CD8-positive, alpha-beta memory T cell (primary cell): ENCODE results near the gene SNRK. TPM values are rescaled to one million over a fixed set of nuclear protein-coding genes. Genes with fewer than 3 reads are reported as not detected.

ENCODE experiments used
- CTCF ChIA-PET: fragments of 350-600 bp; sonication (Branson Sonifier 250); formaldehyde crosslinking; loops from one replicate; lab custom pipeline; 2021; ENCODE audit warnings: antibody characterized with exemption; lab: Charles Lee
- POLR2A ChIA-PET: fragments of 350-600 bp; sonication (Branson Sonifier 250); formaldehyde crosslinking; loops from one replicate; lab custom pipeline; 2021; ENCODE audit warnings: antibody characterized with exemption; lab: Charles Lee
- DNase-seq, 5 donors: peaks; one replicate each; pipeline versions ENCODE4 v3.0.0 to v3.0.0-alpha.2; 2020 to 2022; ENCODE audit warnings: mixed read lengths in 1 of 5
- H3K27ac ChIP-seq: one replicate; pipeline ENCODE4 v1.7.0; 2013; ENCODE audit warnings: low read depth, mild to moderate bottlenecking, low read length, moderate library complexity
- H3K27me3 ChIP-seq: 2 replicates; pipeline ENCODE4 v1.7.0; 2013; ENCODE audit warnings: low read length, mild to moderate bottlenecking; ENCODE audit not compliant: insufficient read depth, poor library complexity, severe bottlenecking
- H3K36me3 ChIP-seq: 2 replicates; pipeline ENCODE4 v1.7.0; 2013; ENCODE audit warnings: mild to moderate bottlenecking, low read length, moderate library complexity; ENCODE audit not compliant: insufficient read depth
- H3K4me1 ChIP-seq: 2 replicates; pipeline ENCODE4 v1.7.0; 2013; ENCODE audit warnings: mild to moderate bottlenecking, low read length, moderate library complexity; ENCODE audit not compliant: insufficient read depth
- H3K4me3 ChIP-seq: 2 replicates; pipeline ENCODE4 v1.7.0; 2013; ENCODE audit warnings: mild to moderate bottlenecking, low read length
- H3K9me3 ChIP-seq: 2 replicates; pipeline ENCODE4 v1.7.0; 2013; ENCODE audit warnings: mild to moderate bottlenecking, low read length
- H3K27ac Mint-ChIP-seq, 8 donors: one replicate each; pipeline ENCODE4 v1.8.0; 2020 to 2021; ENCODE audit warnings: mixed read lengths in 8 of 8, mild to moderate bottlenecking in 6 of 8, inconsistent platforms in 3 of 8, moderate library complexity in 3 of 8
- H3K27me3 Mint-ChIP-seq, 2 donors: one replicate each; pipeline ENCODE4 v1.8.0; 2020 to 2021; ENCODE audit warnings: mixed read lengths in 2 of 2, mild to moderate bottlenecking in 1 of 2, moderate library complexity in 1 of 2
- H3K36me3 Mint-ChIP-seq, 3 donors: one replicate each; pipeline ENCODE4 v1.8.0; 2020 to 2021; ENCODE audit warnings: mixed read lengths in 3 of 3, inconsistent platforms in 1 of 3, mild to moderate bottlenecking in 1 of 3
- H3K4me1 Mint-ChIP-seq, 3 donors: one replicate each; pipeline ENCODE4 v1.8.0; 2020 to 2021; ENCODE audit warnings: mixed read lengths in 3 of 3, inconsistent platforms in 1 of 3, mild to moderate bottlenecking in 1 of 3
- H3K4me3 Mint-ChIP-seq, 7 donors: one replicate each; pipeline ENCODE4 v1.8.0; 2020 to 2021; ENCODE audit warnings: mixed read lengths in 7 of 7, mild to moderate bottlenecking in 6 of 7, moderate library complexity in 4 of 7, inconsistent platforms in 2 of 7
- H3K9me3 Mint-ChIP-seq, 5 donors: one replicate each; pipeline ENCODE4 v1.8.0; 2020 to 2022; ENCODE audit warnings: mixed read lengths in 5 of 5, mild to moderate bottlenecking in 3 of 5, moderate library complexity in 2 of 5, inconsistent platforms in 1 of 5
- polyA plus RNA-seq: library from polyadenylated mRNA; unstranded; fragments of 300-500 nt; fragmentation: Illumina TruSeq; gene quantifications from one replicate; pipeline ENCODE4 v1.2.3, GENCODE V29; 2021
- total RNA-seq, 2 experiments: library from RNA; stranded (reverse); gene quantifications; one replicate each; pipeline ENCODE4 v1.2.3, GENCODE V29; 2021

The SNRK gene
- total and polyA plus RNA-seq, 3 experiments from 2014 or later: 34.2 to 55.1 (median 35.9) TPM

DNA sequence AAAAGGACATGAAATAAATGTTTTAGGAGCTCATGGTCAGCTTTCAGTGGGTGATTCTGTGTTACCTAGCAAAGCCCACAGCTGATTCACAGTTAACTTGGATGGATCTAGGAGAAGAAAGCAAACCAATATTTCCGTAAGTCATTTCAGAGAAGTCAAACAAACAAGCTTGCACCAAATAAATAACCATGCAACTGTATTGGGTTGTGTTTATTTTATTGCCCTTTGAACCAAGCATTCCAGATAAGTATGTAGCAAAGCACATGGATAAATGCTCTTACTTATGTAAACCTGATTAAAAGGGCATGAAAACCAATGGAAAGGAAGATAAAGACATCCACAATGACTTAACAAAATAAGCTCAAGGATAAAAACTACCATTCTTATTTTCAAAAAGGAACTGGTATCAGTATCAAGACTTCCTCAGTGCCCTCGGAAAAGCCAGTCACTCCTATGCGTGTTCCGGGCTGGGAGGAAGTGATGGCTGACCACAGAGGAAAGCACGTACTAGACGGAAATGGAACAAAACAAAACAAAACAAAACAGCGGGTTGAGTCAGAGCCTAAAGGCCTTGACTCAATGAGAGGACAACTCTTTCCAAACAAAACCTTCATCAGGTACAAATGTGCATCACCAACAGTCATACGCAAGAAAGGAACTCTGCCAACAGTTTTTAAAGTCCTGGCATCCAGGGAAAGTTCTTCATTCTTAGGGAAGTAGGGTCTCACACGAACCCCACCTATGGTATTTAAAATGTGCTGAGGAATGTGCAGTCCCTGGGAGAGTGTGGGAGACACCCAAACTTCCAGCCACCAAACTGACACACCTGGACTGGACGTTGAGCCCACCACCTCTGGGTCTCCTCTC, 103.3 kb downstream of the SNRK start:
- H3K4me3 ChIP-seq: peak overlapping the region; percentile 36
- no peaks in the 10 kb centered on the region for H3K36me3 ChIP-seq
- peak overlapping the region; percentile 90 to 99 (median 96) for H3K27ac Mint-ChIP-seq
- no peaks in the 10 kb centered on the region for H3K9me3 Mint-ChIP-seq
- peaks cover 83 to 98% (median 95%) of the 10 kb centered on the region in 3 donors for H3K4me1 Mint-ChIP-seq
- ChIA-PET POLR2A (interaction anchor here (0.6 to 1.5 kb wide), 13 partner anchors 13 to 949 kb away, joined by 3 to 5 read pairs (median 3); partner anchors contain the start of genes SNRK and TCAIM), CTCF (interaction anchor here (0.6 to 2.4 kb wide), 13 partner anchors 10 to 429 kb away, joined by 3 to 22 read pairs (median 5); partner anchors contain the start of gene SNRK)
- no peaks in the 10 kb centered on the region for H3K27me3 ChIP-seq
- peak overlapping the region; percentile 62 for H3K27ac ChIP-seq
- H3K4me1 ChIP-seq: peaks cover 47% of the 10 kb centered on the region
- H3K36me3 Mint-ChIP-seq: peaks cover 0 to 16% (median 1%) of the 10 kb centered on the region in 3 donors
- DNase-seq: peak; percentile 43 to 89 (median 83)
- peak overlapping the region; percentile 0 to 88 (median 68) for H3K4me3 Mint-ChIP-seq
- H3K27me3 Mint-ChIP-seq: no peaks in the 10 kb centered on the region
- H3K9me3 ChIP-seq: no peaks in the 10 kb centered on the region

DNA sequence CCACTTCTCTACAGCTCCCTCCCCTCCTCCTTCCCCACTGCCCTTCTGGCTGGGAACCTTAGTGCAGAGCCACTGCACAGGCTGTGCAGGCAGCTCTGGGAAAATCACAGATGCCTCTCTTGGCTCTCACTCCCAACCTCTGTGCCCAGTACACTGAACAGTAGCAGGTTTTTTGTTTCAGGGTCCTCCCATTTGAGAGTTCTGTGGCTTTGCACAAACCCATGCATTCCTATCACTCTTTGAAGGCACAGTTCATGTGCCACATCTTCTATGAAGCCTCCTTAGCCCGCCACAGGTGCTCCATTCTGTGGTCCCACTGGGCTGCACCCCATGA, 103.9 kb downstream of the SNRK start:
- Mint-ChIP-seq H3K9me3 (no peaks in the 10 kb centered on the region), H3K27ac (peak overlapping the region; percentile 90 to 99 (median 96)), H3K4me3 (peak overlapping the region in 6 of 7 donors; percentile 64 to 88 (median 72)), H3K36me3 (peaks cover 0 to 12% (median 1%) of the 10 kb centered on the region in 3 donors), H3K27me3 (no peaks in the 10 kb centered on the region), H3K4me1 (peaks cover 77 to 96% (median 89%) of the 10 kb centered on the region in 3 donors)
- ChIA-PET CTCF (interaction anchor here (1.4 to 2.4 kb wide), 4 partner anchors 9 to 228 kb away, joined by 4 to 22 read pairs (median 12); no protein-coding TSS in a partner anchor), POLR2A (interaction anchor here (1.0 kb wide), 1 partner anchor 14 kb away, joined by 3 read pairs; no protein-coding TSS in a partner anchor)
- Histone ChIP-seq H3K27ac (peak overlapping the region; percentile 62), H3K4me3 (peak overlapping the region; percentile 8), H3K36me3 (no peaks in the 10 kb centered on the region), H3K4me1 (peaks cover 47% of the 10 kb centered on the region), H3K9me3 (no peaks in the 10 kb centered on the region), H3K27me3 (no peaks in the 10 kb centered on the region)
- no peak for DNase-seq

DNA sequence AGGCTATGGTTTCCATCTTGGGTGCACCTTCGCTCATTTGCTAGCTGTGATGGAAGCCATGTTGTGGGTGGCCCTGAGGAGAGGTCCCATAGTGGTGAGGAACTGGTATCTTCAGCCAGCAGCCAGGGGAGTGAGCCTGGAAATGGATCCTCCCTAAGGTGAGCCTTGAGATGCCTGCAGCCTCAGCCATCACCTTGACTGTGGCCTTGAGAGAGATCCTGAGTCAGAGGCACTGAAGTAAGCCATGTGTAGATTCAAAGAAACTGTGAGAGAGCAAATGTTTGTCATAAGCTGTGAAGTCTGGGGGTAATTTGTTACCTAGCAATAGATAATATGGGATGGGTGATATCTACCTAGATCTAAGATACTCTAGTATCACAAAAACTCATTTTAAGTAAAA, 105.3 kb downstream of the SNRK start:
- H3K27me3 Mint-ChIP-seq: no peaks in the 10 kb centered on the region
- peaks cover 0 to 12% (median 1%) of the 10 kb centered on the region in 3 donors for H3K36me3 Mint-ChIP-seq
- H3K27me3 ChIP-seq: no peaks in the 10 kb centered on the region
- peak overlapping the region; percentile 38 to 99 (median 93) for H3K27ac Mint-ChIP-seq
- peaks cover 69 to 82% (median 77%) of the 10 kb centered on the region in 3 donors for H3K4me1 Mint-ChIP-seq
- no peaks in the 10 kb centered on the region for H3K36me3 ChIP-seq
- peaks cover 43% of the 10 kb centered on the region for H3K4me1 ChIP-seq
- no peak overlapping the region for H3K4me3 Mint-ChIP-seq
- no peaks in the 10 kb centered on the region for H3K9me3 Mint-ChIP-seq
- no peak for DNase-seq
- H3K4me3 ChIP-seq: no peak overlapping the region
- no peak overlapping the region for H3K27ac ChIP-seq
- CTCF ChIA-PET: no interaction called here
- POLR2A ChIA-PET: no interaction called here
- H3K9me3 ChIP-seq: no peaks in the 10 kb centered on the region

DNA sequence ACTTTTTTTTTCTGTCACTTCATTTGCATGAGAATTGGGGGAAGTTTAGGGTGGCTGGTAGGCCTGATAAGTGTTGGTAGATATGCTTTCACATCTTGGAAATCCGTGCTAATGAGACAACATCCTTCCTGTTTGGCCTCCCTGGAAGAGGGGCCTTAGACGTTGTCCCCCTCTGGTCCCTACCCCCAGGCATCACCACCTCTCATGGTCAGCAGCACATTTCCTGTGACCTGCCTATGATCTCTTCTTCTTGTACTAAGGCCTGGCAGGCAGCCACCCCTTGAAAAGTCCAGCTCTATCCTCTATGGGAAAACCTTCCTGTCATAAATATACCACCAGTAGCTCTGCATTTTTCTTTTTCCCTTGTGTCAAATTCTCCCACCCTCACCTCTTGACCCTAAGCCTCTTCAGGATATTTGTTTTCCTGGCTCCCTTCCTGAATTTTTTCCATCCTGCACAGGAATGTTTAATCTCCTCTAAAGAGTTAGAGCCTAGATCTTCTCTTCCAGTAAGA, 107.8 kb downstream of the SNRK start:
- H3K27me3 ChIP-seq: no peaks in the 10 kb centered on the region
- Mint-ChIP-seq H3K4me1 (peaks cover 48 to 57% (median 53%) of the 10 kb centered on the region in 3 donors), H3K4me3 (peak overlapping the region in 1 of 7 donors; percentile 8), H3K27ac (peak overlapping the region in 5 of 8 donors; percentile 61 to 99 (median 66)), H3K27me3 (no peaks in the 10 kb centered on the region), H3K36me3 (peaks cover 0 to 12% (median 3%) of the 10 kb centered on the region in 3 donors), H3K9me3 (no peaks in the 10 kb centered on the region)
- ChIA-PET CTCF (no interaction called here), POLR2A (no interaction called here)
- DNase-seq: no peak
- peaks cover 23% of the 10 kb centered on the region for H3K4me1 ChIP-seq
- H3K4me3 ChIP-seq: no peak overlapping the region
- no peaks in the 10 kb centered on the region for H3K9me3 ChIP-seq
- H3K27ac ChIP-seq: no peak overlapping the region
- H3K36me3 ChIP-seq: no peaks in the 10 kb centered on the region

DNA sequence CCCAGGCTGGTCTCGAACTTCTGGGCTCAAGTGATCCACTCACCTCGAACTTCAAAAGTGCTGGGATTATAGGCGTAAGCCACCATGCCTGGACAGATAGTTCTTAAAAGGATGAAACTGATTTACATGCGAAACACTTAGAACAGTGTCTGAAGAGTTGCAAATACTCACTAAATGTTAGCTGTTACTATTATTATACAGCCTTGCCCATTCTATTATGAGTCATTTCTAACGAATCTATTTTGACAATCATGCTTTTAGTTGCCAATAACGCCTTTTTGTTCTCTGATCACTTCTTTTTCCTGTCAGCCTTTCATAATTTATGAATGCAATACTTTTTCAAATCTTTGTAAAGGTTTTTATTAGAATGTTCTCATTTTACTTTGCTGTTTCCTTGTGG, 112.7 kb downstream of the SNRK start:
- CTCF ChIA-PET: interaction anchor here (2.1 kb wide), 1 partner anchor 10 kb away, joined by 4 read pairs; no protein-coding TSS in a partner anchor
- no peak overlapping the region for H3K4me3 Mint-ChIP-seq
- H3K36me3 ChIP-seq: no peaks in the 10 kb centered on the region

DNA sequence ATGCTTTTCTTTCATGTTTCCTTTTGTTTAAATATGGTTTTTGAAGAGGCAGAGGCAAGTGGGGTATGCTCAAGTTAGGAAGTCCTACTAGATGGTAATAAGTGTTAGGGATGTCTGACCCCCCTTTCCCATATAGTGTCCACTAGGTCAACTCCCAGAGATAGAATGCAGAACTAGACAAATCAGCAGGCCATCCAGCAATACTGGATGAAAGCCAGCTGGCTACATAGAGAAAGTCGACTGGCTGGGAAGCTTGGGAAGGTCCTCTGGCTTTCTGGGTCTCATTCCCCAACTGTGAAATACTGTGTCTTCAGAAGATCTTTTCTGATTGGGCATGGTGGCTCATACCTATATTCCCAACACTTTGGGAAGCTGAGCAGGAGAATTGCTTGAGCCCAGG, 113.8 kb downstream of the SNRK start:
- ChIA-PET CTCF (interaction anchor here (0.8 to 2.1 kb wide), 2 partner anchors 8 to 11 kb away, joined by 3 to 4 read pairs; no protein-coding TSS in a partner anchor), POLR2A (no interaction called here)
- peaks cover 2 to 5% (median 3%) of the 10 kb centered on the region in 3 donors for H3K4me1 Mint-ChIP-seq
- no peaks in the 10 kb centered on the region for H3K4me1 ChIP-seq
- H3K27ac Mint-ChIP-seq: no peak overlapping the region
- H3K4me3 Mint-ChIP-seq: no peak overlapping the region
- DNase-seq: no peak
- no peaks in the 10 kb centered on the region for H3K9me3 Mint-ChIP-seq
- no peaks in the 10 kb centered on the region for H3K27me3 Mint-ChIP-seq
- H3K36me3 Mint-ChIP-seq: peaks cover 0 to 5% (median 4%) of the 10 kb centered on the region in 3 donors
- H3K36me3 ChIP-seq: no peaks in the 10 kb centered on the region
- no peaks in the 10 kb centered on the region for H3K27me3 ChIP-seq
- no peak overlapping the region for H3K27ac ChIP-seq
- no peak overlapping the region for H3K4me3 ChIP-seq
- H3K9me3 ChIP-seq: no peaks in the 10 kb centered on the region

More for the DNA sequence above, 112.7 kb downstream of the SNRK start:
- H3K36me3 Mint-ChIP-seq: peaks cover 0 to 6% (median 4%) of the 10 kb centered on the region in 3 donors
- H3K9me3 ChIP-seq: no peaks in the 10 kb centered on the region
- H3K4me3 ChIP-seq: no peak overlapping the region
- H3K27me3 Mint-ChIP-seq: no peaks in the 10 kb centered on the region
- peaks cover 7 to 10% (median 10%) of the 10 kb centered on the region in 3 donors for H3K4me1 Mint-ChIP-seq
- H3K4me1 ChIP-seq: peaks cover 1% of the 10 kb centered on the region
- peak overlapping the region in 2 of 8 donors; percentile 18 to 41 for H3K27ac Mint-ChIP-seq
- H3K9me3 Mint-ChIP-seq: no peaks in the 10 kb centered on the region
- no peak for DNase-seq
- H3K27me3 ChIP-seq: no peaks in the 10 kb centered on the region
- H3K27ac ChIP-seq: no peak overlapping the region
- POLR2A ChIA-PET: no interaction called here
